HG03520 (cell line): ENCODE measurements around the gene PALM3.

ENCODE experiments used
- ATAC-seq: cut with Tn5 transposase; IDR thresholded peaks from one replicate; pipeline ENCODE4 v1.9.1; 2021; ENCODE audit warnings: mild to moderate bottlenecking, moderate library complexity; ENCODE audit not compliant: unreplicated experiment

The PALM3 gene

GRCh38 chr19:14004619-14005348, 57.1 kb downstream of the PALM3 start:
- no peak for ATAC-seq
